Measurements from ENCODE around the gene MAP1B. TPM values are rescaled to one million over a fixed set of nuclear protein-coding genes. Genes with fewer than 3 reads are reported as not detected.

MAP1B gene
- total RNA-seq, 2 experiments from 2014 or later, result 0.06 TPM; not detected in 1

- Mint-ChIP-seq H3K4me3 (no peak overlapping the region), H3K4me1 (no peaks in the 10 kb centered on the region), H3K27ac (no peak overlapping the region), H3K36me3 (ENCODE audit: low read depth) (no peaks in the 10 kb centered on the region), H3K27me3 (peaks cover 33% of the 10 kb centered on the region), H3K9me3 (no peaks in the 10 kb centered on the region)
- DNase-seq, result no peak
- POLR2A ChIA-PET, result no interaction called here
- CTCF ChIA-PET, result no interaction called here
Measured at GRCh38 chr5:72183101-72183520, 75.8 kb downstream of the MAP1B start.

GRCh38 chr5:72184408-72184807, 77.1 kb downstream of the MAP1B start:
- DNase-seq, result no peak
- CTCF ChIA-PET, result no interaction called here
- POLR2A ChIA-PET, result no interaction called here
- peaks cover 34% of the 10 kb centered on the region for H3K27me3 Mint-ChIP-seq
- H3K4me3 Mint-ChIP-seq, result no peak overlapping the region
- no peaks in the 10 kb centered on the region for H3K4me1 Mint-ChIP-seq
- H3K27ac Mint-ChIP-seq, result no peak overlapping the region
- no peaks in the 10 kb centered on the region for H3K36me3 Mint-ChIP-seq (ENCODE audit: low read depth)
- H3K9me3 Mint-ChIP-seq, result no peaks in the 10 kb centered on the region

- ChIA-PET CTCF (no interaction called here), POLR2A (no interaction called here)
- Mint-ChIP-seq H3K36me3 (ENCODE audit: low read depth) (no peaks in the 10 kb centered on the region), H3K27ac (no peak overlapping the region), H3K27me3 (peaks cover 31% of the 10 kb centered on the region), H3K4me1 (no peaks in the 10 kb centered on the region), H3K4me3 (no peak overlapping the region), H3K9me3 (no peaks in the 10 kb centered on the region)
- no peak for DNase-seq
Measured at GRCh38 chr5:72185496-72186329, 78.4 kb downstream of the MAP1B start.

- Mint-ChIP-seq H3K9me3 (no peaks in the 10 kb centered on the region), H3K36me3 (ENCODE audit: low read depth) (no peaks in the 10 kb centered on the region), H3K4me3 (no peak overlapping the region), H3K27ac (no peak overlapping the region), H3K27me3 (peaks cover 37% of the 10 kb centered on the region), H3K4me1 (no peaks in the 10 kb centered on the region)
- ChIA-PET CTCF (interaction anchor here (1.0 to 1.2 kb wide), 3 partner anchors 10 to 22 kb away, joined by 3 to 4 read pairs (median 3); no protein-coding TSS in a partner anchor), POLR2A (interaction anchor here (0.8 kb wide), 1 partner anchor 153 kb away, joined by 3 read pairs; no protein-coding TSS in a partner anchor)
- no peak for DNase-seq
Measured at GRCh38 chr5:72187388-72188075, 80.3 kb downstream of the MAP1B start.

GRCh38 chr5:72188166-72188565, 80.9 kb downstream of the MAP1B start:
- H3K27ac Mint-ChIP-seq, result no peak overlapping the region
- H3K9me3 Mint-ChIP-seq, result no peaks in the 10 kb centered on the region
- no peak for DNase-seq
- ChIA-PET CTCF (interaction anchor here (1.0 to 1.2 kb wide), 3 partner anchors 10 to 23 kb away, joined by 3 to 4 read pairs (median 3); no protein-coding TSS in a partner anchor), POLR2A (interaction anchor here (0.8 kb wide), 1 partner anchor 154 kb away, joined by 3 read pairs; no protein-coding TSS in a partner anchor)
- no peaks in the 10 kb centered on the region for H3K36me3 Mint-ChIP-seq (ENCODE audit: low read depth)
- H3K4me3 Mint-ChIP-seq, result no peak overlapping the region
- peaks cover 34% of the 10 kb centered on the region for H3K27me3 Mint-ChIP-seq
- H3K4me1 Mint-ChIP-seq, result no peaks in the 10 kb centered on the region

- Mint-ChIP-seq H3K9me3 (no peaks in the 10 kb centered on the region), H3K27me3 (peaks cover 37% of the 10 kb centered on the region), H3K4me3 (no peak overlapping the region), H3K4me1 (no peaks in the 10 kb centered on the region), H3K27ac (no peak overlapping the region), H3K36me3 (ENCODE audit: low read depth) (no peaks in the 10 kb centered on the region)
- ChIA-PET CTCF (no interaction called here), POLR2A (no interaction called here)
- no peak for DNase-seq
Measured at GRCh38 chr5:72189146-72189545, 81.9 kb downstream of the MAP1B start.

DNA sequence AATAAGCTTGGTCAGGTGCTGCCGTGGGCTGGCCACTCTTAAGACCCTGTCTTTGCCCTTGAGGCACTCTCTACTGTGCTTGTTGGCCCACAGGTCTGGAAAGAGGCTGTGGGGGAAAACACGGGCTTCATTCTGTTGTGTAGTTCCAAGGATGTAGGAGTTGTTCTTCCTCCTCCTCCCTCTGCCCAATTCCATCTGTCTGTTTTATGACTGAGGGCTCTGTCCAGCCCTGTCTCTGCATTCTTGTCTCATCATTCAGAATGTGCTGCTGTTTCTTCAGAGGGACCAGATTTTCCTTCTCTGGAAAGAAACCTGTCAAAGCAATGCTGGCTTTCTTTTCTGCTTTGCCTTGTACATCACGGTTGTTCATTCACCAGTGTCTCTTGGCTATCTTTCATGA, 84.1 kb downstream of the MAP1B start:
- no peak for DNase-seq
- H3K36me3 Mint-ChIP-seq (ENCODE audit: low read depth), result no peaks in the 10 kb centered on the region
- H3K27me3 Mint-ChIP-seq, result peaks cover 50% of the 10 kb centered on the region
- H3K4me3 Mint-ChIP-seq, result no peak overlapping the region
- ChIA-PET POLR2A (no interaction called here), CTCF (no interaction called here)
- H3K27ac Mint-ChIP-seq, result no peak overlapping the region
- peaks cover 2% of the 10 kb centered on the region for H3K9me3 Mint-ChIP-seq
- H3K4me1 Mint-ChIP-seq, result peaks cover 9% of the 10 kb centered on the region

DNA sequence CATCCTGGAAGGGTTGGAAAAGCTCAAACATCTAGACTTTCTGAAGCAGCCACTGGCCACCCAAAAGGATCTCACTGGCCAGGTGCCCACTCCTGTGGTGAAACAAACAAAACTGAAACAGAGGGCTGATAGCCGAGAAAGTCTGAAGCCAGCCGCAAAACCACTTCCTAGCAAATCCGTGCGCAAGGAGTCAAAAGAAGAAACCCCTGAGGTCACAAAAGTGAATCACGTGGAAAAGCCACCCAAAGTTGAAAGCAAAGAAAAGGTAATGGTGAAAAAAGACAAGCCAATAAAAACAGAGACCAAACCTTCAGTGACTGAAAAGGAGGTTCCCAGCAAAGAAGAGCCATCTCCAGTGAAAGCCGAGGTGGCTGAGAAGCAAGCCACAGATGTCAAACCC, 87.6 kb downstream of the MAP1B start:
- DNase-seq, result peak; percentile 27
- Mint-ChIP-seq H3K27me3 (peaks cover 41% of the 10 kb centered on the region), H3K4me1 (peaks cover 9% of the 10 kb centered on the region), H3K4me3 (no peak overlapping the region), H3K27ac (no peak overlapping the region), H3K36me3 (ENCODE audit: low read depth) (no peaks in the 10 kb centered on the region), H3K9me3 (peaks cover 2% of the 10 kb centered on the region)
- ChIA-PET POLR2A (no interaction called here), CTCF (no interaction called here)

- Mint-ChIP-seq H3K27ac (no peak overlapping the region), H3K4me1 (peaks cover 9% of the 10 kb centered on the region), H3K9me3 (peaks cover 2% of the 10 kb centered on the region), H3K36me3 (ENCODE audit: low read depth) (no peaks in the 10 kb centered on the region), H3K27me3 (peaks cover 36% of the 10 kb centered on the region), H3K4me3 (no peak overlapping the region)
- POLR2A ChIA-PET, result no interaction called here
- CTCF ChIA-PET, result no interaction called here
- no peak for DNase-seq
Measured at GRCh38 chr5:72195581-72195980, 88.3 kb downstream of the MAP1B start.

GRCh38 chr5:72197393-72197792, 90.1 kb downstream of the MAP1B start:
- Mint-ChIP-seq H3K4me1 (peaks cover 9% of the 10 kb centered on the region), H3K4me3 (no peak overlapping the region), H3K27ac (no peak overlapping the region), H3K36me3 (ENCODE audit: low read depth) (no peaks in the 10 kb centered on the region), H3K9me3 (peaks cover 2% of the 10 kb centered on the region), H3K27me3 (peaks cover 21% of the 10 kb centered on the region)
- no peak for DNase-seq
- ChIA-PET CTCF (no interaction called here), POLR2A (no interaction called here)

DNA sequence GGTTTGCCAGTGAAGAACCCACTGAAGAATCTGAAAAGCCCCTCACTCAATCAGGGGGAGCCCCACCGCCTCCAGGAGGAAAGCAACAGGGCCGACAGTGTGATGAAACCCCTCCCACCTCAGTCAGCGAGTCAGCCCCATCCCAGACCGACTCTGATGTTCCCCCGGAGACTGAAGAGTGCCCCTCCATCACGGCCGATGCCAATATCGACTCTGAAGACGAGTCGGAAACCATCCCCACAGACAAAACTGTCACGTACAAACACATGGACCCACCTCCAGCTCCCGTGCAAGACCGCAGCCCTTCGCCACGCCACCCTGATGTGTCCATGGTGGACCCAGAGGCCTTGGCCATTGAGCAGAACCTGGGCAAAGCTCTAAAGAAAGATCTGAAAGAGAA, 92.4 kb downstream of the MAP1B start:
- CTCF ChIA-PET, result interaction anchor here (1.6 kb wide), 1 partner anchor 12 kb away, joined by 3 read pairs; no protein-coding TSS in a partner anchor
- peaks cover 2% of the 10 kb centered on the region for H3K9me3 Mint-ChIP-seq

DNA sequence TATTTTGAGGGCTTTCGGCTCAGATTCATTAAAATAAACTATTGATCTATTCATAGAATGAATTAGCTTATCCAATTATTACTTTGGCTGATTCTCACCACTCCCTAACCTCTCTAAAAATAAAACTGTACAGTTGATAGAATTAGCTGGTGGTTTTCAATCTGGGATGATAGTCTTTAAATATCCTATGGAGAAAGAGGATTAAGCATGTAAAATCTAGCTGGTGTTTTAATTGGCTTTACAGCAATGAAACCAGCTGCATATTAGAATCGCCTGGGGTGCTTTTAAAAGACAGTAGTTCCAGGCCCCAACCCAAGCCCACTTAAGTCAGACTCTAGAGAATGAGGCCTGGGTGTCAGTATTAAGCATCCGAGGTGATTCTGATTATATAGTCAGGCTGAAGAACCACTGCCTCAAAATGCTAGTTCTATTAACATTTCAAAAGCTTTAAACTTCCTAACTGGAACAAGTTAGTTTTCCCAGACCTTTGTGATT, 95.1 kb downstream of the MAP1B start:
- no peaks in the 10 kb centered on the region for H3K9me3 Mint-ChIP-seq
- no peak for DNase-seq
- no peaks in the 10 kb centered on the region for H3K27me3 Mint-ChIP-seq
- H3K4me1 Mint-ChIP-seq, result no peaks in the 10 kb centered on the region
- no peaks in the 10 kb centered on the region for H3K36me3 Mint-ChIP-seq (ENCODE audit: low read depth)
- POLR2A ChIA-PET, result no interaction called here
- no peak overlapping the region for H3K27ac Mint-ChIP-seq
- CTCF ChIA-PET, result no interaction called here
- H3K4me3 Mint-ChIP-seq, result no peak overlapping the region

More for the DNA sequence above, 92.4 kb downstream of the MAP1B start:
- no peak for DNase-seq
- Mint-ChIP-seq H3K4me3 (no peak overlapping the region), H3K4me1 (peaks cover 8% of the 10 kb centered on the region), H3K27ac (no peak overlapping the region), H3K27me3 (peaks cover 12% of the 10 kb centered on the region), H3K36me3 (ENCODE audit: low read depth) (no peaks in the 10 kb centered on the region)
- POLR2A ChIA-PET, result no interaction called here

- no peak overlapping the region for H3K4me3 Mint-ChIP-seq
- ChIA-PET CTCF (no interaction called here), POLR2A (no interaction called here)
- no peaks in the 10 kb centered on the region for H3K9me3 Mint-ChIP-seq
- H3K27ac Mint-ChIP-seq, result no peak overlapping the region
- no peaks in the 10 kb centered on the region for H3K36me3 Mint-ChIP-seq (ENCODE audit: low read depth)
- H3K4me1 Mint-ChIP-seq, result no peaks in the 10 kb centered on the region
- DNase-seq, result no peak
- no peaks in the 10 kb centered on the region for H3K27me3 Mint-ChIP-seq
Measured at GRCh38 chr5:72203251-72203845, 96.1 kb downstream of the MAP1B start.

All from activated CD4-positive, alpha-beta T cell treated with anti-CD3 and anti-CD28 coated beads, Interleukin-2, amount 10 ng/mL, durations not matched to agents 7 days and 5 days (primary cell).